GM23338 (cell line): ENCODE results near the gene TRMT61A. TPM values are rescaled to one million over a fixed set of nuclear protein-coding genes. Genes with fewer than 3 reads are reported as not detected.

Experiments
- ATAC-seq: fragments of 200-7000 bp; cut with Tn5 transposase; 3 replicates; pipeline ENCODE4 v1.9.1; 2020
- DNase-seq: peaks from one replicate; pipeline ENCODE4 v3.0.0-alpha.2; 2015; ENCODE audit warnings: low spot score
- H2AFZ ChIP-seq: fragments of 200-600 bp; sonication (generic); 2 replicates; pipeline ENCODE4 v1.8.0; 2016; ENCODE audit warnings: antibody characterized with exemption, mild to moderate bottlenecking, moderate library complexity
- H3F3A ChIP-seq: fragments of 200-600 bp; sonication (generic); replicated peaks from 2 replicates; pipeline ENCODE4 v1.8.0; 2017; ENCODE audit warnings: antibody characterized with exemption, mixed run types, low read depth
- H3K27ac ChIP-seq: fragments of 200-600 bp; sonication (generic); 2 replicates; pipeline ENCODE4 v1.6.1; 2016; ENCODE audit warnings: low read depth
- H3K27me3 ChIP-seq: fragments of 200-600 bp; sonication (generic); 2 replicates; pipeline ENCODE4 v1.8.0; 2016; ENCODE audit warnings: mild to moderate bottlenecking, mixed run types, moderate library complexity; ENCODE audit not compliant: insufficient read depth
- H3K36me3 ChIP-seq: fragments of 200-600 bp; sonication (generic); 2 replicates; pipeline ENCODE4 v1.8.0; 2016; ENCODE audit warnings: mild to moderate bottlenecking; ENCODE audit not compliant: insufficient read depth
- H3K4me1 ChIP-seq: fragments of 200-600 bp; sonication (generic); 2 replicates; pipeline ENCODE4 v1.8.0; 2016; ENCODE audit warnings: mild to moderate bottlenecking, moderate library complexity; ENCODE audit not compliant: insufficient read depth
- H3K4me2 ChIP-seq: fragments of 200-600 bp; sonication (generic); 2 replicates; pipeline ENCODE4 v1.7.1; 2017; ENCODE audit warnings: mixed run types
- H3K4me3 ChIP-seq: fragments of 200-600 bp; sonication (generic); 2 replicates; pipeline ENCODE4 v1.6.1; 2016; ENCODE audit warnings: mixed run types
- H3K79me2 ChIP-seq: fragments of 200-600 bp; sonication (generic); replicated peaks from 2 replicates; pipeline ENCODE4 v1.8.0; 2017; ENCODE audit warnings: mild to moderate bottlenecking; ENCODE audit not compliant: insufficient read depth
- H3K9me2 ChIP-seq: fragments of 200-600 bp; sonication (generic); 2 replicates; pipeline ENCODE4 v1.8.0; 2017; ENCODE audit not compliant: insufficient read depth
- H4K20me1 ChIP-seq: fragments of 200-600 bp; sonication (generic); replicated peaks from 2 replicates; pipeline ENCODE4 v1.8.0; 2017; ENCODE audit warnings: mild to moderate bottlenecking; ENCODE audit not compliant: insufficient read depth
- H3K27ac Mint-ChIP-seq: 2 replicates; pipeline ENCODE4 v1.8.0; 2020; ENCODE audit warnings: inconsistent platforms, mild to moderate bottlenecking, moderate library complexity, mixed read lengths
- H3K27me3 Mint-ChIP-seq: 3 replicates; pipeline ENCODE4 v1.8.0; 2022; ENCODE audit warnings: low read depth, mild to moderate bottlenecking, moderate library complexity, mixed read lengths, inconsistent platforms; ENCODE audit not compliant: insufficient read depth, poor library complexity
- H3K36me3 Mint-ChIP-seq: 3 replicates; pipeline ENCODE4 v1.8.0; 2021; ENCODE audit warnings: low read depth, mild to moderate bottlenecking, inconsistent platforms, moderate library complexity, mixed read lengths
- H3K4me1 Mint-ChIP-seq: 3 replicates; pipeline ENCODE4 v1.8.0; 2020; ENCODE audit warnings: mild to moderate bottlenecking, inconsistent platforms, mixed read lengths
- H3K4me3 Mint-ChIP-seq: 3 replicates; pipeline ENCODE4 v1.8.0; 2021; ENCODE audit warnings: moderate library complexity, mild to moderate bottlenecking, inconsistent platforms, mixed read lengths
- H3K9me3 Mint-ChIP-seq: 3 replicates; pipeline ENCODE4 v1.8.0; 2020; ENCODE audit warnings: moderate library complexity, mild to moderate bottlenecking, inconsistent platforms, mixed read lengths
- CREB1 ChIP-seq: fragments of 250-450 bp; sonication (Bioruptor Pico); IDR thresholded peaks from 2 replicates; pipeline ENCODE4 v1.5.0; 2020; ENCODE audit warnings: low read depth, mild to moderate bottlenecking, moderate library complexity
- EZH2 ChIP-seq: fragments of 200-600 bp; sonication (generic); IDR thresholded peaks from one replicate; pipeline ENCODE4 v1.8.0; 2017; ENCODE audit warnings: antibody characterized with exemption, mild to moderate bottlenecking, low read depth; ENCODE audit not compliant: unreplicated experiment
- JUNB ChIP-seq: IDR thresholded peaks from one replicate; pipeline ENCODE4 v1.6.1; 2016; ENCODE audit warnings: antibody characterized with exemption; ENCODE audit not compliant: unreplicated experiment
- POLR2AphosphoS5 ChIP-seq: IDR thresholded peaks from 2 replicates; pipeline ENCODE4 v1.6.1; 2016; ENCODE audit warnings: antibody characterized with exemption, low read depth
- ZNF114 ChIP-seq: fragments of 250-450 bp; sonication (Bioruptor Pico); IDR thresholded peaks from 2 replicates; pipeline ENCODE4 v1.5.0; 2020; ENCODE audit warnings: mild to moderate bottlenecking, moderate library complexity
- ZNF331 ChIP-seq: fragments of 250-450 bp; sonication (Bioruptor Pico); IDR thresholded peaks from 2 replicates; pipeline ENCODE4 v1.5.0; 2020; ENCODE audit warnings: low read depth, mild to moderate bottlenecking, moderate library complexity
- polyA plus RNA-seq: library from polyadenylated mRNA; unstranded; fragments of >200 nt; fragmentation: Nextera tagmentation; extraction: Ambion mirVana; gene quantifications from 2 replicates; pipeline ENCODE4 v1.2.1, GENCODE V29; 2016
- total RNA-seq: library from RNA; depleted of rRNA; stranded (reverse); fragments of >200 nt; shearing (Covaris generic); gene quantifications from 2 replicates; pipeline ENCODE4 v1.2.3, GENCODE V29; 2014
- TF ChIP-seq, protein P1 (sequence below): fragments of 250-450 bp; sonication (Bioruptor Pico); IDR thresholded peaks from 2 replicates; pipeline ENCODE4 v1.5.0; 2020; ENCODE audit warnings: mild to moderate bottlenecking, moderate library complexity
- TF ChIP-seq, protein P2 (sequence below): IDR thresholded peaks from 2 replicates; pipeline ENCODE4 v1.6.1; 2016; ENCODE audit warnings: antibody characterized with exemption

The TRMT61A gene
- total and polyA plus RNA-seq, 2 experiments from 2014 or later: 13.4 to 28.2 TPM

GRCh38 chr14:103522649-103523574, 6.1 kb upstream of the TRMT61A start, which contains the start of gene CKB (continued):
- TF ChIP-seq, protein P1, sequence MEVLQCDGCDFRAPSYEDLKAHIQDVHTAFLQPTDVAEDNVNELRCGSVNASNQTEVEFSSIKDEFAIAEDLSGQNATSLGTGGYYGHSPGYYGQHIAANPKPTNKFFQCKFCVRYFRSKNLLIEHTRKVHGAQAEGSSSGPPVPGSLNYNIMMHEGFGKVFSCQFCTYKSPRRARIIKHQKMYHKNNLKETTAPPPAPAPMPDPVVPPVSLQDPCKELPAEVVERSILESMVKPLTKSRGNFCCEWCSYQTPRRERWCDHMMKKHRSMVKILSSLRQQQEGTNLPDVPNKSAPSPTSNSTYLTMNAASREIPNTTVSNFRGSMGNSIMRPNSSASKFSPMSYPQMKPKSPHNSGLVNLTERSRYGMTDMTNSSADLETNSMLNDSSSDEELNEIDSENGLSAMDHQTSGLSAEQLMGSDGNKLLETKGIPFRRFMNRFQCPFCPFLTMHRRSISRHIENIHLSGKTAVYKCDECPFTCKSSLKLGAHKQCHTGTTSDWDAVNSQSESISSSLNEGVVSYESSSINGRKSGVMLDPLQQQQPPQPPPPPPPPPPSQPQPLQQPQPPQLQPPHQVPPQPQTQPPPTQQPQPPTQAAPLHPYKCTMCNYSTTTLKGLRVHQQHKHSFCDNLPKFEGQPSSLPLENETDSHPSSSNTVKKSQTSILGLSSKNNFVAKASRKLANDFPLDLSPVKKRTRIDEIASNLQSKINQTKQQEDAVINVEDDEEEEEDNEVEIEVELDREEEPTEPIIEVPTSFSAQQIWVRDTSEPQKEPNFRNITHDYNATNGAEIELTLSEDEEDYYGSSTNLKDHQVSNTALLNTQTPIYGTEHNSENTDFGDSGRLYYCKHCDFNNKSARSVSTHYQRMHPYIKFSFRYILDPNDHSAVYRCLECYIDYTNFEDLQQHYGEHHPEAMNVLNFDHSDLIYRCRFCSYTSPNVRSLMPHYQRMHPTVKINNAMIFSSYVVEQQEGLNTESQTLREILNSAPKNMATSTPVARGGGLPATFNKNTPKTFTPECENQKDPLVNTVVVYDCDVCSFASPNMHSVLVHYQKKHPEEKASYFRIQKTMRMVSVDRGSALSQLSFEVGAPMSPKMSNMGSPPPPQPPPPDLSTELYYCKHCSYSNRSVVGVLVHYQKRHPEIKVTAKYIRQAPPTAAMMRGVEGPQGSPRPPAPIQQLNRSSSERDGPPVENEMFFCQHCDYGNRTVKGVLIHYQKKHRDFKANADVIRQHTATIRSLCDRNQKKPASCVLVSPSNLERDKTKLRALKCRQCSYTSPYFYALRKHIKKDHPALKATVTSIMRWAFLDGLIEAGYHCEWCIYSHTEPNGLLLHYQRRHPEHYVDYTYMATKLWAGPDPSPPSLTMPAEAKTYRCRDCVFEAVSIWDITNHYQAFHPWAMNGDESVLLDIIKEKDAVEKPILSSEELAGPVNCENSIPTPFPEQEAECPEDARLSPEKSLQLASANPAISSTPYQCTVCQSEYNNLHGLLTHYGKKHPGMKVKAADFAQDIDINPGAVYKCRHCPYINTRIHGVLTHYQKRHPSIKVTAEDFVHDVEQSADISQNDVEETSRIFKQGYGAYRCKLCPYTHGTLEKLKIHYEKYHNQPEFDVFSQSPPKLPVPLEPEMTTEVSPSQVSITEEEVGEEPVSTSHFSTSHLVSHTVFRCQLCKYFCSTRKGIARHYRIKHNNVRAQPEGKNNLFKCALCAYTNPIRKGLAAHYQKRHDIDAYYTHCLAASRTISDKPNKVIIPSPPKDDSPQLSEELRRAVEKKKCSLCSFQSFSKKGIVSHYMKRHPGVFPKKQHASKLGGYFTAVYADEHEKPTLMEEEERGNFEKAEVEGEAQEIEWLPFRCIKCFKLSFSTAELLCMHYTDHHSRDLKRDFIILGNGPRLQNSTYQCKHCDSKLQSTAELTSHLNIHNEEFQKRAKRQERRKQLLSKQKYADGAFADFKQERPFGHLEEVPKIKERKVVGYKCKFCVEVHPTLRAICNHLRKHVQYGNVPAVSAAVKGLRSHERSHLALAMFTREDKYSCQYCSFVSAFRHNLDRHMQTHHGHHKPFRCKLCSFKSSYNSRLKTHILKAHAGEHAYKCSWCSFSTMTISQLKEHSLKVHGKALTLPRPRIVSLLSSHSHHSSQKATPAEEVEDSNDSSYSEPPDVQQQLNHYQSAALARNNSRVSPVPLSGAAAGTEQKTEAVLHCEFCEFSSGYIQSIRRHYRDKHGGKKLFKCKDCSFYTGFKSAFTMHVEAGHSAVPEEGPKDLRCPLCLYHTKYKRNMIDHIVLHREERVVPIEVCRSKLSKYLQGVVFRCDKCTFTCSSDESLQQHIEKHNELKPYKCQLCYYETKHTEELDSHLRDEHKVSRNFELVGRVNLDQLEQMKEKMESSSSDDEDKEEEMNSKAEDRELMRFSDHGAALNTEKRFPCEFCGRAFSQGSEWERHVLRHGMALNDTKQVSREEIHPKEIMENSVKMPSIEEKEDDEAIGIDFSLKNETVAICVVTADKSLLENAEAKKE (CRISPR knock-in tag): no peak
- TF ChIP-seq EZH2: no peak
- TF ChIP-seq, protein P2, sequence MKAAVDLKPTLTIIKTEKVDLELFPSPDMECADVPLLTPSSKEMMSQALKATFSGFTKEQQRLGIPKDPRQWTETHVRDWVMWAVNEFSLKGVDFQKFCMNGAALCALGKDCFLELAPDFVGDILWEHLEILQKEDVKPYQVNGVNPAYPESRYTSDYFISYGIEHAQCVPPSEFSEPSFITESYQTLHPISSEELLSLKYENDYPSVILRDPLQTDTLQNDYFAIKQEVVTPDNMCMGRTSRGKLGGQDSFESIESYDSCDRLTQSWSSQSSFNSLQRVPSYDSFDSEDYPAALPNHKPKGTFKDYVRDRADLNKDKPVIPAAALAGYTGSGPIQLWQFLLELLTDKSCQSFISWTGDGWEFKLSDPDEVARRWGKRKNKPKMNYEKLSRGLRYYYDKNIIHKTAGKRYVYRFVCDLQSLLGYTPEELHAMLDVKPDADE: no peak
- peak; percentile 19; the same call in 1 of the 2 replicates for TF ChIP-seq CREB1 (CRISPR knock-in tag)

- Mint-ChIP-seq H3K4me1 (peaks cover 26% of the 10 kb centered on the region), H3K9me3 (peaks cover 4% of the 10 kb centered on the region; the same call in 1 of the 3 replicates), H3K36me3 (peaks cover 14% of the 10 kb centered on the region), H3K27me3 (peaks cover 34% of the 10 kb centered on the region), H3K4me3 (peak overlapping the region; percentile 67), H3K27ac (no peak overlapping the region)
- ATAC-seq (no peak), DNase-seq (peak; percentile 70)
- no peak overlapping the region for H3K27ac ChIP-seq
- H3K79me2 ChIP-seq: no peaks in the 10 kb centered on the region
- H4K20me1 ChIP-seq: peaks cover 11% of the 10 kb centered on the region
- H2AFZ ChIP-seq: peak overlapping the region; percentile 85; the same call in 1 of the 2 replicates
- no peaks in the 10 kb centered on the region; the same call in 1 of the 2 replicates for H3K36me3 ChIP-seq
- peaks cover 13% of the 10 kb centered on the region for H3K4me1 ChIP-seq
- peaks cover 22% of the 10 kb centered on the region for H3K27me3 ChIP-seq
- peaks cover 25% of the 10 kb centered on the region for H3F3A ChIP-seq
- peak overlapping the region; percentile 67 for H3K4me3 ChIP-seq
- no peaks in the 10 kb centered on the region for H3K9me2 ChIP-seq
- H3K4me2 ChIP-seq: peak overlapping the region; percentile 94
- no peak for TF ChIP-seq POLR2AphosphoS5
- no peak for TF ChIP-seq ZNF114 (CRISPR knock-in tag)
- TF ChIP-seq JUNB: no peak
- no peak for TF ChIP-seq EZH2
- TF ChIP-seq ZNF331: no peak
Measured at GRCh38 chr14:103523575-103523954, 5.4 kb upstream of the TRMT61A start.
